K562 (cell line): ENCODE results near the gene GSTA2. TPM values are rescaled to one million over a fixed set of nuclear protein-coding genes. Genes with fewer than 3 reads are reported as not detected.

Experiments
- ATAC-seq: fragments of 200-7000 bp; cut with Tn5 transposase; 3 replicates; pipeline ENCODE4 v1.9.1; 2020; ENCODE audit warnings: moderate library complexity
- BruUV-seq: library from RNA; stranded (reverse); fragments of 400-500 nt; replicated peaks from 2 replicates; lab custom pipeline; 2021; lab: Mats Ljungman, UMichigan
- CTCF ChIA-PET: fragments of 300-600 bp; formaldehyde crosslinking; extraction: SDS; loops from one replicate; lab custom pipeline; 2021; ENCODE audit warnings: low intra/inter-chr PET ratio; lab: Yijun Ruan, JAX
- POLR2A ChIA-PET: fragments of 300-600, 350-650 bp; sonication (Branson Sonifier 250); formaldehyde crosslinking; extraction: SDS; loops from one replicate; lab custom pipeline; 2021; ENCODE audit warnings: antibody characterized with exemption, inconsistent platforms; lab: Yijun Ruan, JAX
- DNase-seq, 4 experiments: peaks; one replicate each; pipeline versions ENCODE4 v3.0.0 to v3.0.0-alpha.2; 2011 to 2018; ENCODE audit warnings: low spot score in 3 of 4, mixed read lengths in 3 of 4; ENCODE audit errors: extremely low read depth in 1 of 4
- FAIRE-seq: peaks from 2 replicates; lab custom pipeline; 2011; peaks lifted over from hg19 to GRCh38; lab: Jason Lieb, UNC
- H2AFZ ChIP-seq: 2 replicates; pipeline ENCODE4 v1.6.0; 2011; ENCODE audit warnings: low read depth, low read length, control low read depth, inconsistent platforms
- H3K27ac ChIP-seq: fragments of 200-600 bp; 3 replicates; pipeline ENCODE4 v1.8.0; 2011; ENCODE audit warnings: low read depth, mild to moderate bottlenecking, control low read depth, inconsistent platforms, low read length, moderate library complexity, mixed read lengths; ENCODE audit errors: extremely low read depth
- H3K27me3 ChIP-seq, 2 experiments: fragments of 300-600 bp in 1 of 2; 2 replicates in 1 of 2; 3 replicates in 1 of 2; pipeline versions ENCODE4 v1.6.0 to v1.8.0; 2011; ENCODE audit warnings: inconsistent platforms in 2 of 2, low read length in 2 of 2, mild to moderate bottlenecking in 1 of 2, mixed read lengths in 1 of 2, moderate library complexity in 1 of 2; ENCODE audit not compliant: control insufficient read depth in 2 of 2, insufficient read depth in 2 of 2
- H3K36me3 ChIP-seq: fragments of 300-600 bp; 3 replicates; pipeline ENCODE4 v1.8.0; 2011; ENCODE audit warnings: mild to moderate bottlenecking, low read length, inconsistent platforms; ENCODE audit not compliant: control insufficient read depth, insufficient read depth
- H3K4me1 ChIP-seq, 2 experiments: fragments of 200-600 bp in 1 of 2; replicated peaks in 1 of 2; 2 replicates in 1 of 2; 3 replicates in 1 of 2; pipeline versions ENCODE4 v1.5.1 to v1.8.0; 2011; ENCODE audit warnings: inconsistent platforms in 2 of 2, low read length in 2 of 2, mild to moderate bottlenecking in 1 of 2, mixed read lengths in 1 of 2, moderate library complexity in 1 of 2; ENCODE audit not compliant: control insufficient read depth in 2 of 2, insufficient read depth in 2 of 2
- H3K4me2 ChIP-seq: 2 replicates; pipeline ENCODE4 v1.6.1; 2011; ENCODE audit warnings: low read length, control low read depth, inconsistent platforms, mixed read lengths; ENCODE audit not compliant: insufficient read depth
- H3K4me3 ChIP-seq: fragments of 200-600 bp; sonication (generic), shearing (Covaris generic); 2 replicates; pipeline ENCODE4 v1.5.1; 2016; ENCODE audit warnings: control low read depth, inconsistent platforms
- H3K79me2 ChIP-seq: fragments of 200-600 bp; 3 replicates; pipeline ENCODE4 v1.8.0; 2011; ENCODE audit warnings: low read length, inconsistent platforms; ENCODE audit not compliant: control insufficient read depth, insufficient read depth
- H3K9ac ChIP-seq, 2 experiments: 2 replicates each; pipeline versions ENCODE4 v1.6.0 to v1.6.1; 2011; ENCODE audit warnings: low read depth in 2 of 2, low read length in 2 of 2, control low read depth in 1 of 2, inconsistent platforms in 1 of 2, mild to moderate bottlenecking in 1 of 2, mixed read lengths in 1 of 2; ENCODE audit not compliant: insufficient read depth in 1 of 2
- H3K9me1 ChIP-seq: one replicate; pipeline ENCODE4 v1.6.0; 2011; ENCODE audit warnings: inconsistent platforms, mild to moderate bottlenecking, low read length, moderate library complexity; ENCODE audit not compliant: control insufficient read depth, insufficient read depth
- H3K9me3 ChIP-seq: replicated peaks from 2 replicates; pipeline ENCODE4 v1.5.1; 2011; ENCODE audit warnings: low read depth, low read length, inconsistent platforms; ENCODE audit not compliant: control insufficient read depth, insufficient read depth
- H4K20me1 ChIP-seq: replicated peaks from 2 replicates; pipeline ENCODE4 v1.6.1; 2011; ENCODE audit warnings: low read length, inconsistent platforms, mixed read lengths; ENCODE audit not compliant: control insufficient read depth, insufficient read depth
- ATF7 ChIP-seq: fragments of 450-650 bp; IDR thresholded peaks from 2 replicates; pipeline ENCODE4 v1.7.1; 2014; ENCODE audit warnings: mild to moderate bottlenecking, moderate library complexity
- CEBPG ChIP-seq, 3 experiments: fragments of 200-800 bp in 1 of 3; sonication (Bioruptor generic) in 1 of 3; sonication (generic) in 1 of 3; formaldehyde crosslinking in 1 of 3; IDR thresholded peaks in 2 of 3; conservative IDR thresholded peaks in 1 of 3; 2 replicates each; pipeline versions ENCODE4 v1.6.1 to v1.8.0; 2016 to 2022; ENCODE audit warnings: missing compliant biosample characterization in 2 of 3, missing genetic modification characterization in 2 of 3, mild to moderate bottlenecking in 1 of 3, missing genetic modification reagents in 1 of 3
- ESRRB ChIP-seq: fragments of 250-450 bp; sonication (Bioruptor Pico); IDR thresholded peaks from 2 replicates; pipeline ENCODE4 v1.5.0; 2020; ENCODE audit warnings: mild to moderate bottlenecking, moderate library complexity, borderline replicate concordance
- FOSL1 ChIP-seq: fragments of 200-800 bp; sonication (Bioruptor generic); conservative IDR thresholded peaks from 2 replicates; pipeline ENCODE4 v1.6.1; 2016; ENCODE audit warnings: missing genetic modification characterization, missing compliant biosample characterization
- GATAD2B ChIP-seq: fragments of 450-650 bp; IDR thresholded peaks from 2 replicates; pipeline ENCODE4 v1.6.1; 2017; ENCODE audit warnings: mild to moderate bottlenecking, borderline replicate concordance
- HMBOX1 ChIP-seq: sonication (generic); IDR thresholded peaks from 2 replicates; pipeline ENCODE4 v1.6.1; 2016
- HMG20B ChIP-seq: fragments of 250-450 bp; sonication (Bioruptor Pico); IDR thresholded peaks from 2 replicates; pipeline ENCODE4 v1.5.0; 2021; ENCODE audit warnings: mild to moderate bottlenecking
- HMGXB4 ChIP-seq: sonication (generic); formaldehyde crosslinking; IDR thresholded peaks from 2 replicates; pipeline ENCODE4 v1.8.1; 2023; ENCODE audit warnings: mild to moderate bottlenecking, missing genetic modification reagents
- ILF3 ChIP-seq: fragments of 450-650 bp; IDR thresholded peaks from 2 replicates; pipeline ENCODE4 v1.6.1; 2018; ENCODE audit warnings: antibody characterized with exemption, mild to moderate bottlenecking, moderate library complexity, borderline replicate concordance
- JUNB ChIP-seq: fragments of 450-650 bp; formaldehyde crosslinking; conservative IDR thresholded peaks from 2 replicates; pipeline ENCODE4 v1.4.0; 2020; ENCODE audit warnings: mild to moderate bottlenecking
- NUFIP1 ChIP-seq: fragments of 450-650 bp; IDR thresholded peaks from 2 replicates; pipeline ENCODE4 v1.6.1; 2018; ENCODE audit not compliant: partially characterized antibody
- RBM15 ChIP-seq: fragments of 200-400 bp; formaldehyde crosslinking; IDR thresholded peaks from 2 replicates; pipeline ENCODE4 v1.6.1; 2018; ENCODE audit warnings: mild to moderate bottlenecking, low read length, moderate library complexity; ENCODE audit not compliant: insufficient read depth
- SMAD2 ChIP-seq: fragments of 150-350 bp; IDR thresholded peaks from 2 replicates; pipeline ENCODE4 v1.6.1; 2014; ENCODE audit warnings: low read depth, mild to moderate bottlenecking, low read length
- SRSF7 ChIP-seq: fragments of 200-400 bp; formaldehyde crosslinking; optimal IDR thresholded peaks from 2 replicates; pipeline ENCODE3; 2017; ENCODE audit warnings: mild to moderate bottlenecking, low read depth, low read length
- TCFL5 ChIP-seq: fragments of 250-450 bp; sonication (Bioruptor Pico); conservative IDR thresholded peaks from 2 replicates; pipeline ENCODE4 v1.6.1; 2021; ENCODE audit warnings: mild to moderate bottlenecking, moderate library complexity, matching md5 sums
- ZNF41 ChIP-seq: fragments of 250-450 bp; sonication (Bioruptor Pico); conservative IDR thresholded peaks from 2 replicates; pipeline ENCODE4 v1.4.0; 2020; ENCODE audit warnings: mild to moderate bottlenecking
- WGBS: fragments of 100-300 bp; shearing (Covaris generic); methylation state at CpG from one replicate; pipeline ENCODE4 v1.1.6; 2016; ENCODE audit warnings: low coverage, mixed read lengths; ENCODE audit not compliant: insufficient coverage; ENCODE audit errors: missing lambda C conversion rate; 5-methylcytosine and 5-hydroxymethylcytosine counted together
- in situ Hi-C: fragments of 300-500 bp; cut with MboI; formaldehyde crosslinking; loops from 4 replicates; pipeline ENCODE4 v1.15.0; 2018; ENCODE audit warnings: inconsistent platforms, mixed read lengths
- intact Hi-C: fragments of 100-400 bp; cut with micrococcal nuclease; formaldehyde crosslinking; loops from 2 replicates; pipeline ENCODE4 v1.14.2; 2022
- polyA plus RNA-seq, 8 experiments: library from polyadenylated mRNA; depleted of rRNA in 4 of 8; stranded (reverse) in 5 of 8; unstranded in 3 of 8; fragments of >200 nt; fragmentation: Nextera tagmentation in 2 of 8; fragmentation: Illumina TruSeq in 1 of 8; extraction: Ambion mirVana in 2 of 8; extraction: Trizol in 1 of 8; gene quantifications; 2 replicates each; pipeline versions ENCODE4 v1.2.1 to v1.2.3, GENCODE V29; 2011 to 2014; ENCODE audit warnings: inconsistent platforms in 1 of 8, missing spikeins in 1 of 8
- total RNA-seq, 7 experiments: library from RNA; depleted of rRNA in 6 of 7; stranded (reverse); fragments of >200 nt in 6 of 7; fragmentation: Illumina TruSeq in 2 of 7; extraction: Trizol in 2 of 7; gene quantifications; 2 replicates each; pipeline versions ENCODE4 v1.2.1 to v1.2.3, GENCODE V29; 2011 to 2021; ENCODE audit warnings: low replicate concordance in 1 of 7

GSTA2 gene
- total and polyA plus RNA-seq, 9 of the 15 experiments (the other 6 are each of a cell fraction or from before 2014, with no cell fraction given), result 0.11 to 0.24 (median 0.14) TPM; not detected in 3

GRCh38 chr6:52733172-52733571, 30.1 kb downstream of the GSTA2 start:
- peaks cover 0 to 9% of the 10 kb centered on the region in 2 experiments; a peak in 2 of 5 replicates for H3K27me3 ChIP-seq
- 57% methylated on average over 1 of the region's 1 CpG for WGBS
- in situ Hi-C loops, result no loop called here

GRCh38 chr6:52731719-52732118, 31.6 kb downstream of the GSTA2 start:
- Histone ChIP-seq H3K9me3 (no peaks in the 10 kb centered on the region), H3K9me1 (no peaks in the 10 kb centered on the region), H3K36me3 (no peaks in the 10 kb centered on the region), H2AFZ (no peak overlapping the region), H3K27ac (no peak overlapping the region), H3K9ac (no peak overlapping the region), H4K20me1 (no peaks in the 10 kb centered on the region), H3K4me1 (peaks cover 0 to 7% of the 10 kb centered on the region in 2 experiments; a peak in 2 of 5 replicates), H3K4me2 (no peak overlapping the region), H3K79me2 (no peaks in the 10 kb centered on the region), H3K27me3 (peaks cover 0 to 9% of the 10 kb centered on the region in 2 experiments; a peak in 2 of 5 replicates), H3K4me3 (no peak overlapping the region)
- BruUV-seq, result no TSS peak
- in situ Hi-C loops (no loop called here), intact Hi-C loops (no loop called here)
- ChIA-PET POLR2A (no interaction called here), CTCF (no interaction called here)
- DNase-seq (no peak), ATAC-seq (no peak), FAIRE-seq (no peak)
- WGBS, result 45% methylated on average over 4 of the region's 6 CpGs
- TF ChIP-seq ATF7 (no peak), HMGXB4 (no peak), ESRRB (CRISPR knock-in tag) (no peak), RBM15 (no peak), TCFL5 (no peak), FOSL1 (tag) (no peak), SMAD2 (no peak), ZNF41 (CRISPR knock-in tag) (no peak), GATAD2B (no peak), JUNB (CRISPR knock-in tag) (no peak), HMBOX1 (no peak)

More at GRCh38 chr6:52733172-52733571, 30.1 kb downstream of the GSTA2 start:
- H3K27ac ChIP-seq, result no peak overlapping the region
- H3K9me3 ChIP-seq, result no peaks in the 10 kb centered on the region
- H3K36me3 ChIP-seq, result no peaks in the 10 kb centered on the region
- H3K4me2 ChIP-seq, result no peak overlapping the region
- no peak for FAIRE-seq
- TF ChIP-seq CEBPG (CRISPR knock-in tag; IDR thresholded peaks at IDR 0.05) (no peak), CEBPG (tag; conservative IDR thresholded peaks at IDR 0.05 in 1 of 2, IDR thresholded peaks at IDR 0.05 in 1 of 2) (no peak), NUFIP1 (no peak), ILF3 (no peak), HMG20B (CRISPR knock-in tag) (no peak), SRSF7 (no peak)
- TF ChIP-seq, all 486 proteins: peak for 0
- Histone ChIP-seq H3K4me3 (no peak overlapping the region), H2AFZ (no peak overlapping the region), H3K9me1 (no peaks in the 10 kb centered on the region), H3K9ac (no peak overlapping the region), H3K4me1 (peaks cover 0 to 6% of the 10 kb centered on the region in 2 experiments; a peak in 1 of 5 replicates), H3K79me2 (no peaks in the 10 kb centered on the region), H4K20me1 (no peaks in the 10 kb centered on the region)
- no peak for ATAC-seq
- intact Hi-C loops, result no loop called here
- ChIA-PET CTCF (no interaction called here), POLR2A (no interaction called here)
- DNase-seq, result no peak
- no TSS peak for BruUV-seq
